HEK293 (cell line): Measurements from ENCODE around the gene ARHGEF2.

Experiments
- BCL11B ChIP-seq: fragments of 450-650 bp; formaldehyde crosslinking; IDR thresholded peaks from 2 replicates; pipeline ENCODE4 v1.5.1; 2016; ENCODE audit warnings: low read depth, missing biosample characterization, missing genetic modification characterization
- GLIS1 ChIP-seq: fragments of 450-650 bp; formaldehyde crosslinking; IDR thresholded peaks from 2 replicates; pipeline ENCODE4 v1.5.1; 2016; ENCODE audit warnings: missing biosample characterization, missing genetic modification characterization
- HOXA7 ChIP-seq: sonication (generic); formaldehyde crosslinking; IDR thresholded peaks from 2 replicates; pipeline ENCODE4 v1.8.1; 2022; ENCODE audit warnings: missing genetic modification reagents, borderline replicate concordance
- HOXD13 ChIP-seq: sonication (generic); formaldehyde crosslinking; IDR thresholded peaks from 2 replicates; pipeline ENCODE4 v1.8.0; 2022; ENCODE audit warnings: missing genetic modification reagents, borderline replicate concordance
- OSR2 ChIP-seq: fragments of 450-650 bp; formaldehyde crosslinking; IDR thresholded peaks from 2 replicates; pipeline ENCODE4 v1.5.1; 2016; ENCODE audit warnings: missing biosample characterization, missing genetic modification characterization
- SP7 ChIP-seq: fragments of 450-650 bp; formaldehyde crosslinking; IDR thresholded peaks from 2 replicates; pipeline ENCODE4 v1.5.1; 2016; ENCODE audit warnings: missing biosample characterization, missing genetic modification characterization
- TRIM28 ChIP-seq: IDR thresholded peaks from 2 replicates; pipeline ENCODE4 v1.6.1; 2011; ENCODE audit warnings: low read length, control low read depth, borderline replicate concordance
- WT1 ChIP-seq: fragments of 450-650 bp; formaldehyde crosslinking; IDR thresholded peaks from 2 replicates; pipeline ENCODE4 v1.5.1; 2016; ENCODE audit warnings: missing biosample characterization, missing genetic modification characterization
- ZBTB20 ChIP-seq: fragments of 450-650 bp; formaldehyde crosslinking; IDR thresholded peaks from 2 replicates; pipeline ENCODE4 v1.5.1; 2016; ENCODE audit warnings: missing biosample characterization, missing genetic modification characterization
- ZBTB44 ChIP-seq: fragments of 450-650 bp; IDR thresholded peaks from 2 replicates; pipeline ENCODE4 v1.5.1; 2018; ENCODE audit warnings: missing biosample characterization, mild to moderate bottlenecking, missing genetic modification characterization
- ZBTB48 ChIP-seq: fragments of 450-650 bp; formaldehyde crosslinking; IDR thresholded peaks from 2 replicates; pipeline ENCODE4 v1.5.1; 2016; ENCODE audit warnings: missing biosample characterization, missing genetic modification characterization
- ZNF121 ChIP-seq: fragments of 450-650 bp; formaldehyde crosslinking; IDR thresholded peaks from 2 replicates; pipeline ENCODE4 v1.5.1; 2016; ENCODE audit warnings: missing biosample characterization, missing genetic modification characterization
- ZNF23 ChIP-seq: fragments of 450-650 bp; formaldehyde crosslinking; IDR thresholded peaks from 2 replicates; pipeline ENCODE4 v1.5.1; 2016; ENCODE audit warnings: missing biosample characterization, missing genetic modification characterization, borderline replicate concordance
- ZNF239 ChIP-seq: fragments of 450-650 bp; formaldehyde crosslinking; IDR thresholded peaks from 2 replicates; pipeline ENCODE4 v1.5.1; 2016; ENCODE audit warnings: missing biosample characterization, missing genetic modification characterization
- ZNF248 ChIP-seq: fragments of 450-650 bp; formaldehyde crosslinking; IDR thresholded peaks from 2 replicates; pipeline ENCODE4 v1.5.1; 2017; ENCODE audit warnings: missing biosample characterization, missing genetic modification characterization
- ZNF324 ChIP-seq: fragments of 450-650 bp; formaldehyde crosslinking; IDR thresholded peaks from 2 replicates; pipeline ENCODE4 v1.5.1; 2016; ENCODE audit warnings: missing biosample characterization, missing genetic modification characterization
- ZNF341 ChIP-seq: fragments of 450-650 bp; formaldehyde crosslinking; IDR thresholded peaks from 2 replicates; pipeline ENCODE4; 2016; ENCODE audit warnings: low read depth, missing biosample characterization, missing genetic modification characterization
- ZNF37A ChIP-seq: fragments of 450-650 bp; IDR thresholded peaks from 2 replicates; pipeline ENCODE4 v1.5.1; 2018; ENCODE audit warnings: missing biosample characterization, missing genetic modification characterization
- ZNF391 ChIP-seq: fragments of 450-650 bp; formaldehyde crosslinking; IDR thresholded peaks from 2 replicates; pipeline ENCODE4 v1.5.1; 2016; ENCODE audit warnings: low read depth, missing biosample characterization, missing genetic modification characterization, borderline replicate concordance
- ZNF394 ChIP-seq: fragments of 450-650 bp; formaldehyde crosslinking; IDR thresholded peaks from 2 replicates; pipeline ENCODE4 v1.5.1; 2016; ENCODE audit warnings: missing biosample characterization, missing genetic modification characterization, mild to moderate bottlenecking, moderate library complexity, borderline replicate concordance
- ZNF398 ChIP-seq: fragments of 450-650 bp; formaldehyde crosslinking; IDR thresholded peaks from 2 replicates; pipeline ENCODE4 v1.5.1; 2017; ENCODE audit warnings: missing biosample characterization, missing genetic modification characterization
- ZNF423 ChIP-seq: fragments of 450-650 bp; formaldehyde crosslinking; IDR thresholded peaks from 2 replicates; pipeline ENCODE4 v1.5.1; 2016; ENCODE audit warnings: missing biosample characterization, missing genetic modification characterization
- ZNF426 ChIP-seq: fragments of 450-650 bp; formaldehyde crosslinking; IDR thresholded peaks from 2 replicates; pipeline ENCODE4 v1.5.1; 2017; ENCODE audit warnings: missing biosample characterization, missing genetic modification characterization, mild to moderate bottlenecking, inconsistent platforms, moderate library complexity
- ZNF548 ChIP-seq: fragments of 450-650 bp; formaldehyde crosslinking; IDR thresholded peaks from 2 replicates; pipeline ENCODE4 v1.5.1; 2016; ENCODE audit warnings: missing biosample characterization, missing genetic modification characterization
- ZNF558 ChIP-seq: fragments of 450-650 bp; formaldehyde crosslinking; IDR thresholded peaks from 2 replicates; pipeline ENCODE4 v1.5.1; 2016; ENCODE audit warnings: missing biosample characterization, missing genetic modification characterization
- ZNF600 ChIP-seq: fragments of 450-650 bp; formaldehyde crosslinking; IDR thresholded peaks from 2 replicates; pipeline ENCODE4 v1.5.1; 2016; ENCODE audit warnings: missing biosample characterization, missing genetic modification characterization
- ZNF629 ChIP-seq: fragments of 450-650 bp; formaldehyde crosslinking; IDR thresholded peaks from 2 replicates; pipeline ENCODE4 v1.5.1; 2017; ENCODE audit warnings: missing biosample characterization, missing genetic modification characterization
- ZNF670 ChIP-seq: fragments of 450-650 bp; formaldehyde crosslinking; IDR thresholded peaks from 2 replicates; pipeline ENCODE4 v1.5.1; 2016; ENCODE audit warnings: missing biosample characterization, missing genetic modification characterization, low read depth
- ZNF747 ChIP-seq: fragments of 450-650 bp; formaldehyde crosslinking; IDR thresholded peaks from 2 replicates; pipeline ENCODE4 v1.5.1; 2016; ENCODE audit warnings: missing biosample characterization, missing genetic modification characterization
- ZNF792 ChIP-seq: fragments of 450-650 bp; formaldehyde crosslinking; IDR thresholded peaks from 2 replicates; pipeline ENCODE4 v1.5.1; 2016; ENCODE audit warnings: missing biosample characterization, missing genetic modification characterization
- TF ChIP-seq, protein P1 (sequence below): fragments of 450-650 bp; formaldehyde crosslinking; IDR thresholded peaks from 2 replicates; pipeline ENCODE4 v1.5.1; 2017; ENCODE audit warnings: missing biosample characterization, missing genetic modification characterization
- TF ChIP-seq, protein P2 (sequence below): fragments of 450-650 bp; formaldehyde crosslinking; IDR thresholded peaks from 2 replicates; pipeline ENCODE4 v1.5.1; 2016; ENCODE audit warnings: missing biosample characterization, missing genetic modification characterization
- TF ChIP-seq, protein P3 (sequence below): fragments of 450-650 bp; formaldehyde crosslinking; IDR thresholded peaks from 2 replicates; pipeline ENCODE4 v1.5.1; 2016; ENCODE audit warnings: missing biosample characterization, missing genetic modification characterization
- TF ChIP-seq, protein P4 (sequence below): fragments of 450-650 bp; formaldehyde crosslinking; IDR thresholded peaks from 2 replicates; pipeline ENCODE4 v1.5.1; 2016; ENCODE audit warnings: missing biosample characterization, missing genetic modification characterization, low read depth

Gene ARHGEF2

DNA sequence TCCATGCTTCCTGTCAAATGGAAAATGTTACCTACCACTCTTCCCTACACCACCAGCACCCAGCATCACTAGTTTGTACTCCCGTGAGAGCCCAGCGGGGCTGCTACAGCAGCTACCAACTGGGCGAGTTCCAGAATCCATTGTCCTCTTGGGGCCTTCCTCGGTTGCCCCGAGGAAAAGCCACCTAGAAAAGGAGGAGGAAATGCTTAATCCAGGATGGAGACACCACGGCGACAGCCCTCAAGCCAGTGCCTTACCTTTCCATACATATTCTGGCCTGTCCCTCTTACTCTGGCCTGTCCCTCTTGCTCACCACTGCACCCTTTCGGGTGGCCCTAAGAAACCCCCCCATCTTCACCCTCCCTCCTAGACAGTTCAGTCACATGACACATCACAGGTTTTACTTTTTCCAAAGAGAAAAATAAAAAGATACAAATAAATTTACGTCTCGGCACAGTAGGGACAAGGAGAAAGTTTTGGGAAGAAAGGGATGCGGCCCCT lies 67.7 kb downstream of the ARHGEF2 start (continued):
- TF ChIP-seq ZBTB44 (tag by site-specific recombination) (no peak), OSR2 (tag by site-specific recombination) (peak; percentile 39; the same call in 1 of the 2 replicates), ZNF37A (tag by site-specific recombination) (no peak), ZNF121 (tag by site-specific recombination) (no peak), ZNF629 (tag by site-specific recombination) (no peak), ZNF792 (tag by site-specific recombination) (no peak), ZNF423 (tag by site-specific recombination) (peak; percentile 55; the same call in 1 of the 2 replicates), ZNF239 (tag by site-specific recombination) (no peak), ZNF548 (tag by site-specific recombination) (no peak), ZNF23 (tag by site-specific recombination) (no peak), WT1 (no peak), ZNF324 (tag by site-specific recombination) (no peak), ZNF426 (tag by site-specific recombination) (no peak), SP7 (tag by site-specific recombination) (no peak), BCL11B (no peak), ZNF747 (no peak), ZNF341 (tag by site-specific recombination) (peak; percentile 50; the same call in 1 of the 2 replicates), ZNF394 (tag by site-specific recombination) (no peak), ZNF391 (tag by site-specific recombination) (no peak), ZNF600 (tag by site-specific recombination) (peak; percentile 37; the same call in 1 of the 2 replicates), ZNF558 (tag by site-specific recombination) (no peak), ZNF670 (tag by site-specific recombination) (no peak), GLIS1 (tag by site-specific recombination) (0 out of 2 replicates have a peak, but pooled peaks have one; percentile 19), ZBTB48 (tag by site-specific recombination) (no peak), HOXA7 (no peak), HOXD13 (CRISPR knock-in tag) (no peak), ZNF248 (tag by site-specific recombination) (no peak), ZNF398 (tag by site-specific recombination) (no peak; the same call in 1 of the 2 replicates), TRIM28 (no peak), ZBTB20 (tag by site-specific recombination) (peak; percentile 47; the same call in 1 of the 2 replicates)
- TF ChIP-seq, protein P1, sequence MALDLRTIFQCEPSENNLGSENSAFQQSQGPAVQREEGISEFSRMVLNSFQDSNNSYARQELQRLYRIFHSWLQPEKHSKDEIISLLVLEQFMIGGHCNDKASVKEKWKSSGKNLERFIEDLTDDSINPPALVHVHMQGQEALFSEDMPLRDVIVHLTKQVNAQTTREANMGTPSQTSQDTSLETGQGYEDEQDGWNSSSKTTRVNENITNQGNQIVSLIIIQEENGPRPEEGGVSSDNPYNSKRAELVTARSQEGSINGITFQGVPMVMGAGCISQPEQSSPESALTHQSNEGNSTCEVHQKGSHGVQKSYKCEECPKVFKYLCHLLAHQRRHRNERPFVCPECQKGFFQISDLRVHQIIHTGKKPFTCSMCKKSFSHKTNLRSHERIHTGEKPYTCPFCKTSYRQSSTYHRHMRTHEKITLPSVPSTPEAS (tag by site-specific recombination), result no peak
- TF ChIP-seq, protein P2, sequence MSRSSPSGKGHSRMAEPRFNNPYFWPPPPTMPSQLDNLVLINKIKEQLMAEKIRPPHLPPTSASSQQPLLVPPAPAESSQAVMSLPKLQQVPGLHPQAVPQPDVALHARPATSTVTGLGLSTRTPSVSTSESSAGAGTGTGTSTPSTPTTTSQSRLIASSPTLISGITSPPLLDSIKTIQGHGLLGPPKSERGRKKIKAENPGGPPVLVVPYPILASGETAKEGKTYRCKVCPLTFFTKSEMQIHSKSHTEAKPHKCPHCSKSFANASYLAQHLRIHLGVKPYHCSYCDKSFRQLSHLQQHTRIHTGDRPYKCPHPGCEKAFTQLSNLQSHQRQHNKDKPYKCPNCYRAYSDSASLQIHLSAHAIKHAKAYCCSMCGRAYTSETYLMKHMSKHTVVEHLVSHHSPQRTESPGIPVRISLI, result no peak
- TF ChIP-seq, protein P3, sequence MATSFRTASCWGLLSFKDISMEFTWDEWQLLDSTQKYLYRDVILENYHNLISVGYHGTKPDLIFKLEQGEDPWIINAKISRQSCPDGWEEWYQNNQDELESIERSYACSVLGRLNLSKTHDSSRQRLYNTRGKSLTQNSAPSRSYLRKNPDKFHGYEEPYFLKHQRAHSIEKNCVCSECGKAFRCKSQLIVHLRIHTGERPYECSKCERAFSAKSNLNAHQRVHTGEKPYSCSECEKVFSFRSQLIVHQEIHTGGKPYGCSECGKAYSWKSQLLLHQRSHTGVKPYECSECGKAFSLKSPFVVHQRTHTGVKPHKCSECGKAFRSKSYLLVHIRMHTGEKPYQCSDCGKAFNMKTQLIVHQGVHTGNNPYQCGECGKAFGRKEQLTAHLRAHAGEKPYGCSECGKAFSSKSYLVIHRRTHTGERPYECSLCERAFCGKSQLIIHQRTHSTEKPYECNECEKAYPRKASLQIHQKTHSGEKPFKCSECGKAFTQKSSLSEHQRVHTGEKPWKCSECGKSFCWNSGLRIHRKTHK (tag by site-specific recombination), result no peak
- TF ChIP-seq, protein P4, sequence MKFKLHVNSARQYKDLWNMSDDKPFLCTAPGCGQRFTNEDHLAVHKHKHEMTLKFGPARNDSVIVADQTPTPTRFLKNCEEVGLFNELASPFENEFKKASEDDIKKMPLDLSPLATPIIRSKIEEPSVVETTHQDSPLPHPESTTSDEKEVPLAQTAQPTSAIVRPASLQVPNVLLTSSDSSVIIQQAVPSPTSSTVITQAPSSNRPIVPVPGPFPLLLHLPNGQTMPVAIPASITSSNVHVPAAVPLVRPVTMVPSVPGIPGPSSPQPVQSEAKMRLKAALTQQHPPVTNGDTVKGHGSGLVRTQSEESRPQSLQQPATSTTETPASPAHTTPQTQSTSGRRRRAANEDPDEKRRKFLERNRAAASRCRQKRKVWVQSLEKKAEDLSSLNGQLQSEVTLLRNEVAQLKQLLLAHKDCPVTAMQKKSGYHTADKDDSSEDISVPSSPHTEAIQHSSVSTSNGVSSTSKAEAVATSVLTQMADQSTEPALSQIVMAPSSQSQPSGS, result no peak
